ENCODE measurements around the gene UROC1.

Gene UROC1

DNA sequence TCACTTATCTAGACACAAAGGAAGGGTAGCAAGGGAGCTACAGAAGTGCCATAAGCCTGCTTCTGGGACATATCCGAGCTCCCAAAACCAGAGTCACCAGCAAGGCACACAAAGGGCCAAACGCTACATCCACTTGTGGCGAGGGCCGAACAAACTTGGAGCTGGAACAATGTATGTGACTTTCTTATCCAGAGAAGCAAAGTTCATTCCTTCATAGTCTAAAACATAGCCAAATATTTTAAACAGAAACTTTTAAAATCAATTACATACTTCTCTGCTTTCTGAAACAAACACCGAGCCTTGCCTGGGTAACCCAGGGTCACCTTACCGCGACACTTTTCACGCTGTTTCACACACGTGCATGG, 57.8 kb downstream of the UROC1 start:
- DNase-seq (ENCODE audit: insufficient read length, low spot score) (no peak), FAIRE-seq (no peak)
- TF ChIP-seq, protein P1, sequence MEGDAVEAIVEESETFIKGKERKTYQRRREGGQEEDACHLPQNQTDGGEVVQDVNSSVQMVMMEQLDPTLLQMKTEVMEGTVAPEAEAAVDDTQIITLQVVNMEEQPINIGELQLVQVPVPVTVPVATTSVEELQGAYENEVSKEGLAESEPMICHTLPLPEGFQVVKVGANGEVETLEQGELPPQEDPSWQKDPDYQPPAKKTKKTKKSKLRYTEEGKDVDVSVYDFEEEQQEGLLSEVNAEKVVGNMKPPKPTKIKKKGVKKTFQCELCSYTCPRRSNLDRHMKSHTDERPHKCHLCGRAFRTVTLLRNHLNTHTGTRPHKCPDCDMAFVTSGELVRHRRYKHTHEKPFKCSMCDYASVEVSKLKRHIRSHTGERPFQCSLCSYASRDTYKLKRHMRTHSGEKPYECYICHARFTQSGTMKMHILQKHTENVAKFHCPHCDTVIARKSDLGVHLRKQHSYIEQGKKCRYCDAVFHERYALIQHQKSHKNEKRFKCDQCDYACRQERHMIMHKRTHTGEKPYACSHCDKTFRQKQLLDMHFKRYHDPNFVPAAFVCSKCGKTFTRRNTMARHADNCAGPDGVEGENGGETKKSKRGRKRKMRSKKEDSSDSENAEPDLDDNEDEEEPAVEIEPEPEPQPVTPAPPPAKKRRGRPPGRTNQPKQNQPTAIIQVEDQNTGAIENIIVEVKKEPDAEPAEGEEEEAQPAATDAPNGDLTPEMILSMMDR (IDR thresholded peaks at IDR 0.05; ENCODE audit: insufficient read depth, missing control alignments), result no peak

DNA sequence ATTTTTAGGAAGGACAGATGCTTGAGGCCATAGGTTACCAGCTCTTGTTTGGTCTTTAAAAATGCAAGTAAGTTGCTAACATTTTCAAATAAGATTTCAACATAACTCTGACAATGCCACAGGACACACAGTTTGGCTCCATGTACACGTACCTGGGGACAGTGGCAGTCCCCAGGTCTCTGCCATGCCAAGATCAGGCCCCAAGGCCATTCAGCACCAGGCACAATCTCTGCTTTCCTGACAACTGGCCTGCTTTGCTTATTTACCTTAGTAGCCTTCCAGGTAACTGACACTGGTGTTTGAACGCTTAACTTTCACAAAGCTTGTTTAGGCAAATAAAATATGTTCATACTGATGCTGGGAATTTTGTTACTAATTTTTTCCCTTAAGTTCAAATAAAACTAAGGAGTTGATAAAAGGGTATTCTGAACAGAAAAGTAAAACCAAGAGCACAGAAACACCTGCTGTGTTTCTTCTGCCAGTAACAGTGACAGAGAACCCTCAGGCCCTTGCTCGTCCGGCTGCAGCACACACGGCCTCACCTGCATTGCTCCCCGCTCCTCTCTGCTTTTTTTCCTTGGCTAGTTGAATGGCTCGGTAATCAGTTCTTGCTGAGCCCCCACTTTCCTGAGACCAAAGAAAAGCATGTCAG, 58.3 kb downstream of the UROC1 start:
- TF ChIP-seq, protein P1 (IDR thresholded peaks at IDR 0.05; ENCODE audit: insufficient read depth, missing control alignments), result no peak
- DNase-seq (ENCODE audit: insufficient read length, low spot score), result no peak
- FAIRE-seq, result no peak

DNA sequence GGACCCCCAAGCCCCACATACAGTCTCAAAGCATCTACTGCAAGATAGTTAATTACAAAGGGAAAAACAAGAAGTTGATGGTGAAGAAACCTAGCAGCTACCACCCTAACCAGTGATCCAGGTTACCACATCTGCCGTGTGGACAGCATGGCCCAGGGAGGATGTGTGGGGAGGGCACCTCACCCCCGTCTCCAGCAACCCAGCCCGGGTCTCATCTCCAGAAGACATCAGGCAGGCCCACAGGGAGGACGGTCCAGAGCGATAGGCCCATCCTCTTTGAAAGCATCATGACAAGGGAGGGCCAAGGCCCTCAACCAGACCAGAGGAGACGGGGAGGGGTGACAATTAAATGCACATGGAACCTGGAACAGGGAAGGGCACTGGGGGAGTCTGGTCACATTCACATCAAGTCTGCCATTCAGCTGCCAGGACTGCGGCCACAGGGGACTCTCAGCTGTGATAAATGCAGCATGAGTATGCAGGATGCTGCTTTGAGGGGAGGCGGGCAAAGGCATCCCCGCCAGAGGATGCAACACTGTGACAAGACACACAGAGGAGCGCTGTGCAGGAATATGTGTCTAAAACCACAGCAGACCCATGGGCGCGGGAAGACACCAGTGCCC, 60.7 kb downstream of the UROC1 start:
- TF ChIP-seq, protein P1 (IDR thresholded peaks at IDR 0.05; ENCODE audit: insufficient read depth, missing control alignments), result no peak
- DNase-seq (ENCODE audit: insufficient read length, low spot score) (no peak), FAIRE-seq (no peak)

DNA sequence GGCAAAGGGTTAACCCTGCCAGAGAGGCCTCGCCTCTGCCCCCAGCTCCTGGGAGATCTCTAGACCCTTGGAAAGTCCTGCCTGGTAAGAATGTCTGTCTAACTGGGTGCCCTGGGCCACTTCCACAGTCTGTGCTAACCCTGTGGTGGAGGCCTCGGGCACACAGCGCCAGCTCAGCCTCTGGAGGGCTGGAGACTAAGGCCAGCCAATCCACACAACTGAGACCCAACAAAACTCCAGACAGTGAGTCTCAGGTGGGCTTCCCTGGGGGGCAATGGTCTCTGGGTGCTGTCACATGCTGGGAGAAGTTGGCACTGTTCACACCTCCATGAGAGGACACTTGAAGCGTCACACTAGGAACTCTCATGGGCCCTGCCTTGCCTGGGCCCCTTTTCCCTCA, 61.4 kb downstream of the UROC1 start:
- TF ChIP-seq, protein P1 (IDR thresholded peaks at IDR 0.05; ENCODE audit: insufficient read depth, missing control alignments), result no peak
- FAIRE-seq, result no peak
- no peak for DNase-seq (ENCODE audit: insufficient read length, low spot score)

DNA sequence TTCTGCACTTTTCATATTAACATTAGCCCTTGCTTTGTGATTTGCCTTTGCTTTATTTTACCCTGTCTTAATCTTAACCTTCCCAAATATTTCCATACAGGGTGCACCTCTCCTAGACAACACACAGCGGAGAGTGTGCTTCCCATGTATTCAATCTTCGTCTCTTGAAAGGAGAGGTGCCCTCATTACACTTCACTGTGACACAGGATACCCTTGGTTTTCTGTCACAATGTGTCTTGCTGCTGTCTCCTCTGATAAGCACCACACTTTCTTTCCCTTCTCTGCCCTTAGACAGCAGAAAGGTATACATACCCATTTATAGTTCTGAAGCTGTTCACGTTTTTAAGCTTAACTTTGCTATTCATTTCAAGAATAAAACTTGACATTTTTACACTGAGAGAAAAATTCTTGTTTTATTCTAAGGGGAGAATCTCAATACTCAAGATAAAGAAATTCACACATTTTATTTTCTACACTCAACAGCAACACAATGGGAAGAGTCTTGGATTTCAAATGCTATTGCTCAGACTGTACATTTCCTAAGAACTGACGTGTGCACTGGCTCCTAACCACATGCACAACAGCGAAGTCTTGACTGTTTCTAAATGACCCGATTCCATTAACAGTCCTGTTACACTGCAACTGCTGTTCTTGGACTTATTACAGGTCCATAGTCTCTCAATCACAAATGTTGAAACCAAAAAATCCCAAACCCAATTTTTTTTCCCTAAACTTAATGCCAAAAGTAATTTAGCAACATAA, 63.0 kb downstream of the UROC1 start:
- FAIRE-seq, result no peak
- TF ChIP-seq, protein P1 (IDR thresholded peaks at IDR 0.05; ENCODE audit: insufficient read depth, missing control alignments), result no peak
- DNase-seq (ENCODE audit: insufficient read length, low spot score), result no peak

DNA sequence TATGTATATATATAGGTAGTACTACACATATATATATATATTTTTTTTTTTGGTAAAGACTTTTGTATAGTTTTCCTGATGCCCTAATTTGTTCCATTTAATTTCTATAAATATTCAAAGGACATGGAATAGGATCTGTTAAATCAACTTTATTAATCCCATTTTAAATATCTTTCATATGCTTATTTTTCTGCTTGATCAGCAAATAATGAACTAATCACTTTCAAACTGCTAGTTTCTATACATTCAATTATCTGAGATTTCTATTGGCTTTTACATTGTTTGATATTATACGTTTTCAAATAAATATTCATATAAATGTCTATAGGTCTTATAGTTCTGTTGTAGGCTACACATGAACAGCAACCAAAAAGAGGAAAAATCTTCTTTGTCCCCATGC, 63.5 kb downstream of the UROC1 start:
- TF ChIP-seq, protein P1 (IDR thresholded peaks at IDR 0.05; ENCODE audit: insufficient read depth, missing control alignments), result no peak
- FAIRE-seq (no peak), DNase-seq (ENCODE audit: insufficient read length, low spot score) (no peak)

DNA sequence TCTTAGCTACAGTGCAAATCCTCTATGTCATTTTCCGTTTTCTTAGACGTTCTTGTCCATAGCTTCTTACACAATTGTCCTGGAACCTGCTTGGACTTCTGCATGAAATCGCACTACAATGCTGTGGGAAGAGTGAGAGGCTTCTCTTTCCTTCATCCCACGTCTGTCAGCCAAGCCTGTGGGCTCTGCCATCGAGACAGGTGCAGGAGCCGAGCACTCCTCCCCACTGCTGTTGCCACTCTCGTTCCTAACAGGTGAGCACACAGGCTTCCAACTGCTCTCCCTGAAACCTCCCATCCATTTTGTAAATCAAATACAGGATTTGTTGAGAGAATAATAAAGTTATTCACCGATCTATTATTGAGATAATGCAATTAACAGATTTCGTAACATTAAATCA, 65.4 kb downstream of the UROC1 start:
- TF ChIP-seq, protein P1 (IDR thresholded peaks at IDR 0.05; ENCODE audit: insufficient read depth, missing control alignments), result no peak
- no peak for DNase-seq (ENCODE audit: insufficient read length, low spot score)
- no peak for FAIRE-seq

Data from D721Med (cell line).